Measurements from ENCODE around the gene PEAR1. TPM values are rescaled to one million over a fixed set of nuclear protein-coding genes. Genes with fewer than 3 reads are reported as not detected.
A peak's percentile ranks its signal among the peaks of the same experiment; 100 is the strongest.

The PEAR1 gene
- total and polyA plus RNA-seq, 2 of the 4 experiments (the other 2 are of a cell fraction) = 2.0 to 44.4 TPM

GRCh38 chr1:156914440-156914856, 20.9 kb downstream of the PEAR1 start:
- H3K79me1 ChIP-seq (ENCODE audit: low read depth in 1 of 2, low read length in 2 of 2) = peaks cover 0 to 14% of the 10 kb centered on the region in 2 experiments; a peak in 1 of 4 replicates
- no TSS peak for BruUV-seq (replicated peaks)
- peak; percentile 57 for DNase-seq
- no peak overlapping the region; the same call in 1 of the 2 replicates for H3K4ac ChIP-seq (ENCODE audit: low read depth, low read length)
- H2AK5ac ChIP-seq (ENCODE audit: low read depth, low read length) = no peak overlapping the region
- no peak overlapping the region for H3K9ac ChIP-seq (ENCODE audit: low read depth, low read length)
- H3K27me3 ChIP-seq (ENCODE audit: control insufficient read depth, insufficient read depth, low read length) = no peaks in the 10 kb centered on the region
- H3K9me3 ChIP-seq (ENCODE audit: control insufficient read depth, insufficient read depth, low read length) = no peaks in the 10 kb centered on the region
- H4K5ac ChIP-seq (ENCODE audit: low read depth, low read length) = no peak overlapping the region
- H4K91ac ChIP-seq (ENCODE audit: insufficient read depth, low read depth, low read length) = no peak overlapping the region
- intact Hi-C loops (cut with micrococcal nuclease) (no loop called here), dilution Hi-C loops (cut with HindIII; ENCODE audit: low sequenced_read_pairs, unreplicated experiment) (no loop called here), in situ Hi-C loops (cut with MboI; ENCODE audit: low sequenced_read_pairs) (no loop called here)
- H3K14ac ChIP-seq (replicated peaks; ENCODE audit: low read depth, low read length) = 0 out of 2 replicates have a peak overlapping the region, but pooled peaks have one; percentile 8
- H3K4me3 ChIP-seq (ENCODE audit: insufficient read depth, low read depth, low read length) = no peak overlapping the region
- WGBS, 2 experiments (ENCODE audit: extremely low coverage in 2 of 2, insufficient read length in 1 of 2) = 0% methylated on average over 1 of the region's 9 CpGs; no CpG with 5 or more reads in 1 of the 2 experiments
- peak; percentile 59 for ATAC-seq (ENCODE audit: low read depth)
- no peak overlapping the region for H3K27ac ChIP-seq (ENCODE audit: insufficient read depth, low read length)
- H3K9me1 ChIP-seq (ENCODE audit: insufficient read depth, low read length) = peaks cover 6% of the 10 kb centered on the region
- ChIA-PET CTCF (interaction anchor here (0.8 kb wide), 1 partner anchor 13 kb away, joined by 4 read pairs; no protein-coding TSS in a partner anchor), POLR2A (ENCODE audit: unreplicated experiment) (no interaction called here)
- no peak overlapping the region for H3K18ac ChIP-seq (ENCODE audit: low read depth, low read length)
- H3K23ac ChIP-seq (ENCODE audit: low read depth, low read length) = no peak overlapping the region
- H3K36me3 ChIP-seq (ENCODE audit: control insufficient read depth, insufficient read depth, low read length) = peaks cover 19% of the 10 kb centered on the region
- peak overlapping the region; percentile 25 for H2AFZ ChIP-seq (replicated peaks; ENCODE audit: low read length, poor library complexity)
- peaks cover 8% of the 10 kb centered on the region for H3K4me1 ChIP-seq (ENCODE audit: control insufficient read depth, insufficient read depth, low read length)
- no peak overlapping the region for H2BK5ac ChIP-seq (ENCODE audit: low read depth, low read length, poor library complexity, severe bottlenecking)
- H2AK9ac ChIP-seq (replicated peaks; ENCODE audit: low read depth, low read length, poor library complexity) = peak overlapping the region; percentile 51
- H4K8ac ChIP-seq (ENCODE audit: low read depth in 2 of 2, low read length in 2 of 2) = no peak overlapping the region
- no peak overlapping the region for H2BK120ac ChIP-seq (ENCODE audit: low read depth, low read length)
- H3K56ac ChIP-seq (ENCODE audit: extremely low read depth, insufficient read depth, low read length) = no peak overlapping the region
- TF ChIP-seq MAZ (IDR thresholded peaks at IDR 0.05; ENCODE audit: borderline replicate concordance, low read depth, low read length) = peak; percentile 46; the same call in 1 of the 2 replicates
- TF ChIP-seq FOS (IDR thresholded peaks at IDR 0.05; ENCODE audit: low read depth, low read length) = 0 out of 2 replicates have a peak, but pooled peaks have one; percentile 50
- no peak for TF ChIP-seq CHD1 (IDR thresholded peaks at IDR 0.05; ENCODE audit: low read depth, low read length)
- peaks cover 3% of the 10 kb centered on the region for H4K20me1 ChIP-seq (ENCODE audit: insufficient read depth, low read length)
- H3K4me2 ChIP-seq (ENCODE audit: low read depth, low read length) = no peak overlapping the region
- no peak overlapping the region for H2BK15ac ChIP-seq (ENCODE audit: low read depth, low read length)
- H2BK20ac ChIP-seq (ENCODE audit: low read depth, low read length) = no peak overlapping the region

Measured in IMR-90 (cell line).